GM21576 (cell line): ENCODE data around the gene CAPN6.

Source experiments
- ATAC-seq: cut with Tn5 transposase; IDR thresholded peaks from one replicate; pipeline ENCODE4 v1.9.1; 2021; ENCODE audit warnings: mild to moderate bottlenecking, moderate library complexity; ENCODE audit not compliant: unreplicated experiment

Gene CAPN6

GRCh38 chrX:111207851-111208250 is 62.4 kb downstream of the CAPN6 start:
- no peak for ATAC-seq

GRCh38 chrX:111200327-111200726 is 70.0 kb downstream of the CAPN6 start:
- ATAC-seq = no peak

- no peak for ATAC-seq
Measured at GRCh38 chrX:111199505-111199904, 70.8 kb downstream of the CAPN6 start.
